MCF 10A (cell line): ENCODE measurements around the gene PDPN. TPM values are rescaled to one million over a fixed set of nuclear protein-coding genes. Genes with fewer than 3 reads are reported as not detected.

Experiments used
- BruUV-seq: library from RNA; stranded (reverse); fragments of 400-500 nt; replicated peaks from 2 replicates; lab custom pipeline; 2021; lab: Mats Ljungman, UMichigan
- CTCF ChIA-PET: fragments of 300-600 bp; sonication (Branson Sonifier 250); formaldehyde crosslinking; extraction: SDS; loops from one replicate; lab custom pipeline; 2021; ENCODE audit warnings: antibody characterized with exemption, inconsistent platforms; lab: Yijun Ruan, JAX
- POLR2A ChIA-PET: fragments of 300-600, 350-650 bp; sonication (Branson Sonifier 250); formaldehyde crosslinking; extraction: SDS; loops from one replicate; lab custom pipeline; 2020; ENCODE audit warnings: antibody characterized with exemption, inconsistent platforms; lab: Yijun Ruan, JAX
- DNase-seq: peaks from one replicate; pipeline ENCODE4 v3.0.0-alpha.2; 2018; ENCODE audit not compliant: unreplicated experiment
- H3K27ac Mint-ChIP-seq: one replicate; pipeline ENCODE4 v1.8.0; 2022; ENCODE audit warnings: mild to moderate bottlenecking, low read depth, mixed read lengths; ENCODE audit not compliant: unreplicated experiment
- H3K27me3 Mint-ChIP-seq: one replicate; pipeline ENCODE4 v1.8.0; 2022; ENCODE audit warnings: mixed read lengths; ENCODE audit not compliant: insufficient read depth, unreplicated experiment
- H3K36me3 Mint-ChIP-seq: one replicate; pipeline ENCODE4 v1.8.0; 2022; ENCODE audit warnings: mild to moderate bottlenecking, moderate library complexity, mixed read lengths; ENCODE audit not compliant: insufficient read depth, unreplicated experiment
- H3K4me1 Mint-ChIP-seq: one replicate; pipeline ENCODE4 v1.8.0; 2022; ENCODE audit warnings: mixed read lengths; ENCODE audit not compliant: insufficient read depth, unreplicated experiment
- H3K4me3 Mint-ChIP-seq: one replicate; pipeline ENCODE4 v1.8.0; 2022; ENCODE audit warnings: mild to moderate bottlenecking, moderate library complexity, mixed read lengths; ENCODE audit not compliant: unreplicated experiment
- H3K9me3 Mint-ChIP-seq: one replicate; pipeline ENCODE4 v1.8.0; 2022; ENCODE audit warnings: mixed read lengths; ENCODE audit not compliant: unreplicated experiment
- intact Hi-C: fragments of 100-400 bp; cut with micrococcal nuclease; formaldehyde crosslinking; loops from 2 replicates; pipeline ENCODE4 v1.14.1; 2022
- total RNA-seq: library from RNA; stranded (reverse); gene quantifications from 2 replicates; pipeline ENCODE4 v1.2.3, GENCODE V29; 2022
- TF ChIP-seq, protein P1 (sequence below): fragments of 200-600 bp; IDR thresholded peaks from one replicate; pipeline ENCODE4 v1.8.0; 2022; ENCODE audit warnings: antibody characterized with exemption, mild to moderate bottlenecking; ENCODE audit not compliant: unreplicated experiment

PDPN gene
- total RNA-seq, 1 experiment from 2014 or later: 35.1 TPM

DNA sequence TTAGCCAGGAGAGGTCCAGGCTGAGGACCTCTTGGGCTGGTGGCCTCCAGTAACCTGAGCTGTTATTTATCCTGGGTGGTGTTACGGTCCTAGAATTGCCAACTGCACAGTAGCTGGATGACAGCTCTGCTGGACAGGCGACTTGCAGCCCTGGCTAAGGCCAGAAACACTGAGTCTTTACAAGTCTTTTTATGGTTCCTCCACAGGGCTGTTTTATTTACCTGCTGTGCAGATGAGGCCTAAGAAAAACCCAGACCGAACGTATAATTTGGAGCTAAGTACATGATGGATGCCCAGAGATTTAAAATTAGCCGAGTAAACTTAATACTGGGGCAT, 39.4 kb upstream of the PDPN start:
- no peak overlapping the region for H3K4me3 Mint-ChIP-seq
- H3K9me3 Mint-ChIP-seq: no peaks in the 10 kb centered on the region
- H3K27me3 Mint-ChIP-seq: no peaks in the 10 kb centered on the region
- no TSS peak for BruUV-seq
- DNase-seq: no peak
- TF ChIP-seq, protein P1, sequence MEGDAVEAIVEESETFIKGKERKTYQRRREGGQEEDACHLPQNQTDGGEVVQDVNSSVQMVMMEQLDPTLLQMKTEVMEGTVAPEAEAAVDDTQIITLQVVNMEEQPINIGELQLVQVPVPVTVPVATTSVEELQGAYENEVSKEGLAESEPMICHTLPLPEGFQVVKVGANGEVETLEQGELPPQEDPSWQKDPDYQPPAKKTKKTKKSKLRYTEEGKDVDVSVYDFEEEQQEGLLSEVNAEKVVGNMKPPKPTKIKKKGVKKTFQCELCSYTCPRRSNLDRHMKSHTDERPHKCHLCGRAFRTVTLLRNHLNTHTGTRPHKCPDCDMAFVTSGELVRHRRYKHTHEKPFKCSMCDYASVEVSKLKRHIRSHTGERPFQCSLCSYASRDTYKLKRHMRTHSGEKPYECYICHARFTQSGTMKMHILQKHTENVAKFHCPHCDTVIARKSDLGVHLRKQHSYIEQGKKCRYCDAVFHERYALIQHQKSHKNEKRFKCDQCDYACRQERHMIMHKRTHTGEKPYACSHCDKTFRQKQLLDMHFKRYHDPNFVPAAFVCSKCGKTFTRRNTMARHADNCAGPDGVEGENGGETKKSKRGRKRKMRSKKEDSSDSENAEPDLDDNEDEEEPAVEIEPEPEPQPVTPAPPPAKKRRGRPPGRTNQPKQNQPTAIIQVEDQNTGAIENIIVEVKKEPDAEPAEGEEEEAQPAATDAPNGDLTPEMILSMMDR: no peak
- intact Hi-C loops: no loop called here
- no peak overlapping the region for H3K27ac Mint-ChIP-seq
- H3K36me3 Mint-ChIP-seq: no peaks in the 10 kb centered on the region
- ChIA-PET CTCF (interaction anchor here (0.6 to 2.0 kb wide), 12 partner anchors 13 to 228 kb away, joined by 3 to 6 read pairs (median 4); no protein-coding TSS in a partner anchor), POLR2A (interaction anchor here (1.5 kb wide), 1 partner anchor 37 kb away, joined by 3 read pairs; no protein-coding TSS in a partner anchor)
- H3K4me1 Mint-ChIP-seq: peaks cover 14% of the 10 kb centered on the region

DNA sequence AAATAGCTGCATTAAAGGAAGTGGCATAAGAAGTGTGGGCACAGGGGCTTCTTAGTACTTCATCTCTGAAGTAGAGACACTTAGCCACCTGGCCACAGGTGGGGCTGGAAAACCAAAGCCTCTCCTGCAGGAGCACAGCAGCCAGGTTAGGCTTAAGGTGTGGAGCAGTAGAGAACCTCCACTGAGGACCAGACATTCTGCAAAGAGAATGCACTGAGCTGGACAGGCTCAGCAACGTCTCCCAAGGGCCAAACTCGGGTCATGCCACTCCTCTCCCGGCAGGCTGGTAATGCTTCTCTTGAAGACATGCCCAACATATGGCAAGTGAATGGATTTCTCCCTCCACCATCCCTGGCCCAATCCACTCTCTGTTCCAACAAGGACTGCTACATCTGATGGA, 36.8 kb upstream of the PDPN start:
- intact Hi-C loops: no loop called here
- no peak for DNase-seq
- ChIA-PET POLR2A (no interaction called here), CTCF (interaction anchor here (0.6 kb wide), 1 partner anchor 416 kb away, joined by 3 read pairs; no protein-coding TSS in a partner anchor)
- H3K27me3 Mint-ChIP-seq: no peaks in the 10 kb centered on the region
- peaks cover 15% of the 10 kb centered on the region for H3K4me1 Mint-ChIP-seq
- H3K27ac Mint-ChIP-seq: no peak overlapping the region
- H3K9me3 Mint-ChIP-seq: no peaks in the 10 kb centered on the region
- H3K4me3 Mint-ChIP-seq: no peak overlapping the region
- BruUV-seq: no TSS peak
- H3K36me3 Mint-ChIP-seq: no peaks in the 10 kb centered on the region
- TF ChIP-seq, protein P1: no peak

DNA sequence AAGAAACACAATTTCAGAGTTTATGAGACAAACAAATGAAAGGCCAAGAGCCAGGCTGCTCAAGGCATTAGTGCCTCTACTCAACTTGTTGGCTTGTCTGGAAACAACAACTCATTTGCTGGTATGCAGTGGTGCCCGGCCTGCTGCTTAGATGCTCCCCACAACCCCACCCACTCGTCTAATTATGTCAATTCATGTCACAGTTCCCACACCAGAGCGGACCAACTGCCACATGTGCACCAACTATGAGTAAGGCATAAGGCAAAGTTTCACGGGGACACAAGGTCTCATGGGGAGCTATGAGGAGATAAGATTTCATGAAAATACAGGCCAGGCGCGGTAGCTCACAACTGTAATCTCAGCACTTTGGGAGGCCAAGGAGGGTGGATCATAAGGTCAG, 35.4 kb upstream of the PDPN start:
- ChIA-PET POLR2A (no interaction called here), CTCF (no interaction called here)
- DNase-seq: no peak
- H3K36me3 Mint-ChIP-seq: no peaks in the 10 kb centered on the region
- intact Hi-C loops: no loop called here
- no peaks in the 10 kb centered on the region for H3K9me3 Mint-ChIP-seq
- peaks cover 9% of the 10 kb centered on the region for H3K4me1 Mint-ChIP-seq
- H3K27ac Mint-ChIP-seq: no peak overlapping the region
- no peak overlapping the region for H3K4me3 Mint-ChIP-seq
- TF ChIP-seq, protein P1: no peak
- BruUV-seq: no TSS peak
- H3K27me3 Mint-ChIP-seq: no peaks in the 10 kb centered on the region

DNA sequence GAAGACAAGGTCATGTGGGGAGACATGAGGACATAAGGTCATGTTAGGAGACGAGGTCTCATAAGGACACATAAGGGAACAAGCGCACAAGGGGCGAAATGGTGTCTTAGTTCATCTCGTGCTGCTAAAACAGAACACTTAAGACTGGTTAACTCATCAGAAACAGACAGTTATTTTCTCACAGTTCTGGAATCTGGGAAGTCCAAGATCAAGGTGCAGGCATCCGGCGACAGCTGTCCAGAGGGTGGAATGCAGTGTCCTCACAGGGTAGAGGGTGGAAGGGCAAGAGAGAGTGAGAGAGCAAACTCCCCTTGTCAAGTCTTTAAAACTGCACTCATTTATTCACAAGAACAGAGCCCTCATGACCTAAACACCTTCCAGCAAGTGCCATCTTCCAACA, 34.6 kb upstream of the PDPN start:
- intact Hi-C loops: no loop called here
- BruUV-seq: no TSS peak
- no peak for DNase-seq
- peaks cover 9% of the 10 kb centered on the region for H3K4me1 Mint-ChIP-seq
- H3K9me3 Mint-ChIP-seq: no peaks in the 10 kb centered on the region
- no peaks in the 10 kb centered on the region for H3K27me3 Mint-ChIP-seq
- ChIA-PET POLR2A (interaction anchor here (0.6 kb wide), 1 partner anchor 69 kb away, joined by 3 read pairs; no protein-coding TSS in a partner anchor), CTCF (no interaction called here)
- no peak overlapping the region for H3K27ac Mint-ChIP-seq
- no peak overlapping the region for H3K4me3 Mint-ChIP-seq
- no peaks in the 10 kb centered on the region for H3K36me3 Mint-ChIP-seq
- TF ChIP-seq, protein P1: no peak
